ENCODE results near the gene KLF12.

DNA sequence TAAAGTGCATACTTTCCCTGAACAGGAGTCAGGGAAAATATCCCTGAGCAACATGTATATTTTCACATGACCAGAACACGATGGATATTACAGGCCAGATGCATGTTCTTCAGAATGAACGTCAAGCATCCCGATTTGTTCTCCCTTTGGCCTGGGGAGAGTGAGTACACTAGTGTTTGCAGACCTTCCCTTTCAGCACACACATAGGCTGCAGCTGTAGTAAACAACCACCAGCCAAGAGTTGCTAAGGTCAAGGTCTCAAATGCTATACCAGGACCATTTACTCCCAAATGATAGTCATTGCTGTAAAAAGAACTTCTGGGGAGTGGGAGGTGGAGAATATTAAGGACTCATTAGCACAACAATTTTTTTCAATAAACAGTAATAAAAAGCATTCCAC lies 3.0 kb downstream of the KLF12 start:
- TF ChIP-seq, protein P1, sequence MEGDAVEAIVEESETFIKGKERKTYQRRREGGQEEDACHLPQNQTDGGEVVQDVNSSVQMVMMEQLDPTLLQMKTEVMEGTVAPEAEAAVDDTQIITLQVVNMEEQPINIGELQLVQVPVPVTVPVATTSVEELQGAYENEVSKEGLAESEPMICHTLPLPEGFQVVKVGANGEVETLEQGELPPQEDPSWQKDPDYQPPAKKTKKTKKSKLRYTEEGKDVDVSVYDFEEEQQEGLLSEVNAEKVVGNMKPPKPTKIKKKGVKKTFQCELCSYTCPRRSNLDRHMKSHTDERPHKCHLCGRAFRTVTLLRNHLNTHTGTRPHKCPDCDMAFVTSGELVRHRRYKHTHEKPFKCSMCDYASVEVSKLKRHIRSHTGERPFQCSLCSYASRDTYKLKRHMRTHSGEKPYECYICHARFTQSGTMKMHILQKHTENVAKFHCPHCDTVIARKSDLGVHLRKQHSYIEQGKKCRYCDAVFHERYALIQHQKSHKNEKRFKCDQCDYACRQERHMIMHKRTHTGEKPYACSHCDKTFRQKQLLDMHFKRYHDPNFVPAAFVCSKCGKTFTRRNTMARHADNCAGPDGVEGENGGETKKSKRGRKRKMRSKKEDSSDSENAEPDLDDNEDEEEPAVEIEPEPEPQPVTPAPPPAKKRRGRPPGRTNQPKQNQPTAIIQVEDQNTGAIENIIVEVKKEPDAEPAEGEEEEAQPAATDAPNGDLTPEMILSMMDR (IDR thresholded peaks at IDR 0.05), result no peak
- no peak for TF ChIP-seq POLR2A (IDR thresholded peaks at IDR 0.05)
- TF ChIP-seq POLR2AphosphoS5 (IDR thresholded peaks at IDR 0.05), result no peak
